GDM1 (cell line): ENCODE measurements around the gene CMTM3.

Source experiments
- DNase-seq: peaks from one replicate; lab custom pipeline; 2025; lab: John Stamatoyannopoulos, UW

CMTM3 gene

GRCh38 chr16:66662445-66663194 is 58.1 kb downstream of the CMTM3 start:
- no peak for DNase-seq
